ENCODE measurements around the gene CIB2. TPM values are rescaled to one million over a fixed set of nuclear protein-coding genes. Genes with fewer than 3 reads are reported as not detected.
A peak's percentile ranks its signal among the peaks of the same experiment; 100 is the strongest.

The CIB2 gene
- total and polyA plus RNA-seq, 2 donors (not counting 1 experiment from before 2014, with no cell fraction given): 0.97 to 3.2 TPM

- H3K27ac ChIP-seq (ENCODE audit: low read length in 2 of 2): no peak overlapping the region
- peaks cover 9% of the 10 kb centered on the region in 2 donors for H3K4me1 ChIP-seq (ENCODE audit: control insufficient read depth in 2 of 2, insufficient read depth in 2 of 2, low read length in 2 of 2)
- DNase-seq (no peak), ATAC-seq (ENCODE audit: low read depth) (no peak)
- H3K27me3 ChIP-seq (replicated peaks in 1 of 4; ENCODE audit: control extremely low read depth in 1 of 4, control insufficient read depth in 3 of 4, insufficient read depth in 4 of 4, low read length in 3 of 4): no peaks in the 10 kb centered on the region
- 80% methylated on average over 1 of the region's 3 CpGs for WGBS (ENCODE audit: insufficient coverage)
- peak overlapping the region; percentile 37 for H3K27ac Mint-ChIP-seq
- no peaks in the 10 kb centered on the region for H3K79me2 ChIP-seq (ENCODE audit: control insufficient read depth, insufficient read depth, low read length)
- no peak overlapping the region for H3K4me3 ChIP-seq (ENCODE audit: control extremely low read depth in 1 of 5, extremely low read depth in 1 of 5, insufficient read depth in 1 of 5, low read depth in 2 of 5, low read length in 4 of 5)
- POLR2A ChIA-PET: no interaction called here
- H3K9ac ChIP-seq (ENCODE audit: low read length): no peak overlapping the region
- H3K27me3 Mint-ChIP-seq: peaks cover 8% of the 10 kb centered on the region
- no peak overlapping the region for H2AFZ ChIP-seq (ENCODE audit: insufficient read depth, low read depth, low read length, poor library complexity, severe bottlenecking)
- TF ChIP-seq EZH2 (IDR thresholded peaks at IDR 0.05; ENCODE audit: borderline replicate concordance, insufficient read depth, low read depth, low read length, poor library complexity, severe bottlenecking) (no peak), CTCF (IDR thresholded peaks at IDR 0.05) (no peak)
- no peaks in the 10 kb centered on the region for H3K9me3 ChIP-seq (ENCODE audit: control extremely low read depth in 1 of 3, control insufficient read depth in 2 of 3, insufficient read depth in 1 of 3, low read length in 2 of 3)
- intact Hi-C loops (cut with micrococcal nuclease): loop anchor here (5.0 kb wide), 1 partner anchor 36 kb away; no protein-coding TSS in a partner anchor
- no peaks in the 10 kb centered on the region for H4K20me1 ChIP-seq (ENCODE audit: control insufficient read depth, insufficient read depth, low read length, poor library complexity, severe bottlenecking)
- H3K36me3 ChIP-seq (replicated peaks in 1 of 2; ENCODE audit: control extremely low read depth in 1 of 2, control insufficient read depth in 1 of 2, extremely low read depth in 1 of 2, insufficient read depth in 2 of 2, low read length in 1 of 2): no peaks in the 10 kb centered on the region
- CTCF ChIA-PET: interaction anchor here (0.6 to 5.4 kb wide), 4 partner anchors 21 to 152 kb away, joined by 4 to 49 read pairs (median 6); no protein-coding TSS in a partner anchor
- H3K4me1 Mint-ChIP-seq: peaks cover 14% of the 10 kb centered on the region
- H3K4me2 ChIP-seq (replicated peaks; ENCODE audit: low read depth, low read length, poor library complexity, severe bottlenecking): no peak overlapping the region
- no peak overlapping the region for H3K4me3 Mint-ChIP-seq
- no peaks in the 10 kb centered on the region for H3K9me3 Mint-ChIP-seq (ENCODE audit: insufficient read depth)
Measured at GRCh38 chr15:78088773-78089080, 42.5 kb downstream of the CIB2 start.

GRCh38 chr15:78087951-78088772 is 43.1 kb downstream of the CIB2 start:
- Histone ChIP-seq H3K4me3 (ENCODE audit: control extremely low read depth in 1 of 5, extremely low read depth in 1 of 5, insufficient read depth in 1 of 5, low read depth in 2 of 5, low read length in 4 of 5) (no peak overlapping the region), H3K36me3 (replicated peaks in 1 of 2; ENCODE audit: control extremely low read depth in 1 of 2, control insufficient read depth in 1 of 2, extremely low read depth in 1 of 2, insufficient read depth in 2 of 2, low read length in 1 of 2) (no peaks in the 10 kb centered on the region), H4K20me1 (ENCODE audit: control insufficient read depth, insufficient read depth, low read length, poor library complexity, severe bottlenecking) (no peaks in the 10 kb centered on the region), H3K9me3 (ENCODE audit: control extremely low read depth in 1 of 3, control insufficient read depth in 2 of 3, insufficient read depth in 1 of 3, low read length in 2 of 3) (no peaks in the 10 kb centered on the region), H3K4me1 (ENCODE audit: control insufficient read depth in 2 of 2, insufficient read depth in 2 of 2, low read length in 2 of 2) (peaks cover 9% of the 10 kb centered on the region in 2 donors), H3K27me3 (replicated peaks in 1 of 4; ENCODE audit: control extremely low read depth in 1 of 4, control insufficient read depth in 3 of 4, insufficient read depth in 4 of 4, low read length in 3 of 4) (no peaks in the 10 kb centered on the region), H2AFZ (ENCODE audit: insufficient read depth, low read depth, low read length, poor library complexity, severe bottlenecking) (no peak overlapping the region), H3K9ac (ENCODE audit: low read length) (no peak overlapping the region), H3K4me2 (replicated peaks; ENCODE audit: low read depth, low read length, poor library complexity, severe bottlenecking) (peak overlapping the region; percentile 1), H3K27ac (ENCODE audit: low read length in 2 of 2) (no peak overlapping the region), H3K79me2 (ENCODE audit: control insufficient read depth, insufficient read depth, low read length) (no peaks in the 10 kb centered on the region)
- POLR2A ChIA-PET: no interaction called here
- ATAC-seq (ENCODE audit: low read depth) (peak; percentile 95), DNase-seq (peak; percentile 58)
- Mint-ChIP-seq H3K4me1 (peaks cover 14% of the 10 kb centered on the region), H3K9me3 (ENCODE audit: insufficient read depth) (no peaks in the 10 kb centered on the region), H3K27me3 (peaks cover 8% of the 10 kb centered on the region), H3K4me3 (peak overlapping the region; percentile 18), H3K27ac (peak overlapping the region; percentile 46)
- intact Hi-C loops (cut with micrococcal nuclease): loop anchor here (5.0 kb wide), 1 partner anchor 36 kb away; no protein-coding TSS in a partner anchor
- CTCF ChIA-PET: interaction anchor here (0.6 to 5.4 kb wide), 5 partner anchors 22 to 152 kb away, joined by 3 to 49 read pairs (median 4); no protein-coding TSS in a partner anchor
- 46% methylated on average over 8 of the region's 12 CpGs for WGBS (ENCODE audit: insufficient coverage)
- TF ChIP-seq EZH2 (IDR thresholded peaks at IDR 0.05; ENCODE audit: borderline replicate concordance, insufficient read depth, low read depth, low read length, poor library complexity, severe bottlenecking): no peak
- TF ChIP-seq CTCF (IDR thresholded peaks at IDR 0.05): no peak
